HG02623 (cell line): Measurements from ENCODE around the gene PUS3.

Experiments
- ATAC-seq: cut with Tn5 transposase; IDR thresholded peaks from one replicate; pipeline ENCODE4 v1.9.1; 2021; ENCODE audit warnings: moderate library complexity; ENCODE audit not compliant: unreplicated experiment

PUS3 gene

DNA sequence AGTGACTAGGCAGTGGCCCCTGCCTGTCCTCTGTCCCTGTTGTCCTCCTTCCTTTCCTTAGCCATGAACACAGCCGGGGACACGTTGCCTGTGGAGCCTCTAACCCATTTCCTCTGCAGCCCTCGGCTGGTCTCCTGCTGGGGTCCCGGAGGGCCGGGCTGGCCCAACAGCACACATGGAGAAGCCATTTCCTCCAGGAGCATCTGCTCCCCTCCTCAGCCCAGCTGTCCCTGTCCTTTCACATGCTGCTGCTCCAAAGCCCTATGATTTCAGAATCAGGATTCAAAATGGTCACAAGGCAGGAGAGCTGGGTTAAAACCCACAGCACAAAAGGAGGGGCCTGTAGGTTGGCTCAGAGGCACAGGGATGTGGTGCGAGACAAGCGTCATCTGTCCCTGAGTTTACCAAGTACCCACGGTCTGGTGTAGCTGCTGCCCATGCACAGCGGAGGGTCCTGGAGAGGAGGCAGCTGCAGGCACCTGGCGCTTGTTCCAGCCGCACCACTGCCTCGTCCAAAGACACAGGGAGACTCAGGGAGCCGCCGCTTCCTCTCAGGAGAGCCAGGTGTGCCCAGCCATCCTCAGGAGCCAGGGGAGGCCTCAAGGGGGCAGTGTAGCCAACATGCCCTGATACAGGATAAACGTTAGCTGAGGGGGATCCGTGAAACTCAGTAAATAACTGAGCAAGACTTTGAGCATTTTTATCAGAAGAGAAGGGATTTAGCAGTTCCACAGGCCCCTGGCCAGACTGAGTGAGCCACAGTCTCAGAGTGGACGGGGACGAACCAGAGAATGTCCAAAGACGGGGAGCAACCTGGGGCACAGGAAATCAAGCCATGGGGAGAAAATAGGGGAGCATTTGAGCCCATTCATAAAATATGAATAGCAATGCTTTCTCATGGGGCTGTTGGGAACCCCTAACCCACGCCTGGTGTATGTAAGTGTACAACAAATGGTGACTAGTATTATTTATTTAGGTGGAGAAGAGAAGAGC, 38.9 kb upstream of the PUS3 start:
- ATAC-seq, result no peak

DNA sequence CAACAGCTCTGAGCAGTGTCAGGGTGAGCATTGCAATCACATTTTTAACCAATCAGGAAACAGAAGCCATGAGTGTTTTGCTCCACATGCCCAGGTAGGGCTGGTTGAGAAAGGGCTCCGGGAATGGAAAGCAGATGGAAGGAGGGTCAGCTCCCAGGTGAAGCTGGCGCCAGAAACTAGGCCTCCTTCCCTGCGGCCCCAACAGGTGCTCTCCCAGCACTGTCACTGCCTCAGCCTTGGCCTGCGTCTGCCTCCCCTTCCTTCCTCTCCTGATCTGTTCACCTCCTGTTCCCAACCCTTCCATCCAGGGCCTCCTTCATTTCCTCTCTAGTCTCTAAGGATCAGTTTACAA, 38.2 kb upstream of the PUS3 start:
- no peak for ATAC-seq

DNA sequence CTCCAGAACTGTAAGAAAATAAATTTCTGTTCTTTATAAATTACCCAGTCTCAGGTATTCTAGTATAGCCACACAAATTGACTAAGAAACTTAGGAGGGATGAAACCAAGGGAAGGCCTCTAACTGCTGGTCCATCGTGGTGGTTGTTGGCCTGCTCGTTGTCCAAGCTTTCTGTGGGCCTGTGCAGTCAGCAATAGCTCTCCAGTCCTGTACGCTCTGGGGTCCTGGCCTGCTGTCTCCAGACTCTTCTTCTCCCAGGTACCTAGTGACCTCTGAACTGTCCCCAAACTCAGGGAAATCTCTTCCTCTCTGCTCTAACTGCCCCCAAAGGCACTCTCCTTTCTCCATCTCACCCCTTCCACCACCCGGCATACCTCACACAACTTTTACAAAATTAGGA, 37.1 kb upstream of the PUS3 start:
- no peak for ATAC-seq

DNA sequence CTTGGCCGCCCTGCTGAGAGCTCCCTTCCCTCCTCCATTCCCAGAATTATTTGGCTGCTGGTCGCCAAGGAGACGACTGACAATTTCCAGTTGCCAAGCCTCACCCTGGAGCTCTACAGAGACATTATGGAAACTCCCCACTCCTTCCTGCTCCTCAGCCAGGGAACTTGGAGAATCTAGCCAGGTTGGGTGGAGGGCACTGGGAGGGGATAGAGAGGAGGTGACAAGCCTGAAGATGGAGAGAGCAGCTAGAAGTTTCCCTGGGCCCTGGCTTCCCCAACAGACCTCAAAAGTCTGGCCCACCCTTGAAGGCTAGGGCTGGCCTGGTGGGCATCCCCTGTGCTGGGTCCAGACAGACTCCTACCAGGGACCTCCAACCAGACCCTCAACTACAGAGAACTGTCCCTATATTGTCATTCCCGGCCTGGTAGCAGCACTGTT, 36.1 kb upstream of the PUS3 start:
- no peak for ATAC-seq

DNA sequence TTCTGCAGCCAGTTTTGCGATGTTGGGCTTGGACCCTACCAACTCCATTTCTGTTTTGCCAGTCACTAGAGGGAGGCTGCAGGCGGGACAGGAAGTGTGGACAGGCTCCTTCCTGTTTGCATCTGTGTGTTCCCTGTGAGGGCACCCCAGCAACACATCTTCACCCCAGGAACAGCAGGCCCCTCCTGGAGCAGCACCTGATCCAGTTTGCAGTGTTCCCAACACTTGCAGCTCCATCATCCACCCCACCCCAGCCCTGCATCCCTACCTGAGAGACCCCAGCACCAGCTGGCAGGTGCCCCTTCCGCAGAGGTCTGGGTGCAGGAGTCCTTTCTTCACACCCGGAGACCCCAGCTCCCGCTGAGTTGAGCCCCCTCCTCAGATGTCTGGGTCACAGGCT, 35.4 kb upstream of the PUS3 start:
- no peak for ATAC-seq

DNA sequence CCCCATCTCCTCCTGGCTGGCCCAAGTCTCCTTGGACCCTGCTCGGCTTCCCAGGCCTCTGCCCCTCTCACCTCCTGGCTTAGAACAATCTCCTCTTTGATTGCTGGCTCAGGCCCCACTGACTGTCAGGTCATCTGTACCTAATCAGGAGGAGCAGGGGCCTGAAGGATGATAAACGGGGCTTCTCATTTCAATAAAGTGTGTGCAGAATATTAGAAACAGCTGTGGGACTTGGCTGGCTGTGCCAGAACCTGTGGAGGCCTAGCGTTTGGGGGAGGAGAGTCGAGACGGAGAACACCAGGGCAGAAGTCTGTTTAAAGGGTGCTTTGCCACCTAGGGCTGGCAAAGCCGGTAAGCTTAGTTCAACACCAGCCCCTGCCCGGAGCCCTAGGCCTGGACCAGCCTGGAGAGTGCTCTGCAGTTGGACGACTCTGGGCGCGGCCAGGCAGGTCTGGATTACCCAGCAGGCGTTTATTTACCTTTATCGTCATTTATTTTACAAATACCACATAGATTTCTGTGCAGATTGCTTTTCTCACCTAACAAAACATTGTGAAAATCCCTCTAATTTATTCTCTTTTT, 32.7 kb upstream of the PUS3 start:
- no peak for ATAC-seq

DNA sequence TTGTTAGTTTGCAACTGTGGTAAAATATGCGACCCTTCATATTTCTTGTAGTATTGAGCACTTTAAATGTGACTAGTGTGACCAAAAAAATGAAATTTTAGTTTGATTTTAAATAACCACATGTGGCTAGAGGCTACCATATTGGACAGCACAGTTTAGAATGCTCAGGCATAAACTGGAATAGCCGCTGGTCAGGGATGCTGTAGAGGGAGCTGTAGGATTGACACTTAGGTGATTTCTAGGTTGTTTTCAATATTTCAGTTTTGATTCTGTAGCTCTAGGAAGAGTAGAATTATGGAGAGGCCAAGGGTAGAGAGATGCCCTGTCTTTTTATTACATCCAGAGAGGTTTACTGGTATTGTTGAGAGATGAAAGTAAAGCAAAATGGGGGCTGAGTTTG, 32.0 kb upstream of the PUS3 start:
- no peak for ATAC-seq

DNA sequence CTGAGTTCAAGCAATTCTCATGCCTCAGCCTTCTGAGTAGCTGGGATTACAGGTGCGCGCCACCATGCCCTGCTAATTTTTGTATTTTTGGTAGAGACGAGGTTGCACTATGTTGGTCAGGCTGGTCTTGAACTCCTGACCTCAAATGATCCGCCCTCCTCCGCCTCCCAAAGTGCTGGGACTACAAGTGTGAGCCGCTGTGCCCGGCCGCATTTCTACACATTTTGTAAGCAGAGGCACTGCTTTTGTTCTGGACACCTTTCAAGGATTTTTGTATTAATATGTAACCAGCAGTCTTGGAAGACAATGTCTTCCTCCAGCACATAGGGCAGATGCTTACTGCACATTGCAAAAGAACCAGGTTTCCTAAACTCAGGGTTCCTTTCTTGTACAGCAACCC, 31.5 kb upstream of the PUS3 start:
- no peak for ATAC-seq

DNA sequence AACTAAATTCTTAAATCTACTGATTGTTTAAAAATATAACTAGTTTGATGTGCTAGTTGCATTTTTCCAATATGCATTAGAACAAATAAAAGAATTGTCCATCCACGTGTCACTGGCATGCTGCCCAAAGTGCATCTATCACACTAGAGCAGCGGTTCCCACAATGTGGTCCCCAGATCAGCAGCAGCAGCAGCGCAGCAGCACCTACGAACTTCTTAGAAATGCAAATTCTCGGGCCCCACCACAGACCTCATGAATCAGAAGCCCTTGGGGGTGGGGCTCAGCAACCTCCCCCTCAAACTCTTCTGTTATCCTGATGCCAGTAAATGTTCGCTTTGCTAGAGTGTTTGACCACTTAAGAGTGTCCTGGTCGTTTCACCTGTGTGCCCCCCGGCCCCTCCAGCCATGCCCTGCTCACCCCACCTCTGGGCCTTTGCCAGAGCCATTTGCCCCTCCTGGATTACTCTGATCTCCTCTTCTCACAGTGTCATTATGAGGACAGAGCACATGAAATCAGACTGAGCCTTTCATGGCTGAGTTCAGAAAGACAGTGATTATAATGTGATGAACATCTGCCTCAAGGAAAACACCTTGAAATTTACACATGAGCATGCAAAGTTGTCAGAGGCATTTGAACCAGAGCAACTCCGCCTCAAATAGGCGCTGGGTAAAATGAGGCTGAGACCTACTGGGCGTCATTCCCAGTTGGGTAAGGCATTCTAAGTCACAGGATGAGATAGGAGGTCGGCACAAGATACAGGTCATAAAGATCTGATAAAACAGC, 30.2 kb upstream of the PUS3 start:
- ATAC-seq, result no peak

DNA sequence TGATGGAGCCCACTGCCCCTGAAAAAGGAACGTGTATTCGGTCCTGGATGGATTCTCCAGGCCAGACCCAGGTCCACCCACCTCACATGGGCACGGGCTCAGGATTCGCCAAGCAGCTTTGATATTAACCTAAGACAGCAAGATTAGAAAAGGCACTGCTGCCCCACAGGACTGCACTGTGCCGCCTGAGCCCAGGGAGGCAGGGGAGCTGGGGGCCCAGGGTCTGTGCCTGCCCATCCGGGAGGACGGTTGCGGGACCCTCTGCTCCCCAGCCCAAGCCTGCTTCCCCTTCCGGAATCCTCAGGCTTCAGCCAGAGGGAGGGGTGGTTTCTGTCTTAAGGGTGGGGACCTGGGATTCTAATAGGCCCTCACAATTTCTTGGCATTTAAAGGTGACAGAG, 29.3 kb upstream of the PUS3 start:
- ATAC-seq, result no peak

DNA sequence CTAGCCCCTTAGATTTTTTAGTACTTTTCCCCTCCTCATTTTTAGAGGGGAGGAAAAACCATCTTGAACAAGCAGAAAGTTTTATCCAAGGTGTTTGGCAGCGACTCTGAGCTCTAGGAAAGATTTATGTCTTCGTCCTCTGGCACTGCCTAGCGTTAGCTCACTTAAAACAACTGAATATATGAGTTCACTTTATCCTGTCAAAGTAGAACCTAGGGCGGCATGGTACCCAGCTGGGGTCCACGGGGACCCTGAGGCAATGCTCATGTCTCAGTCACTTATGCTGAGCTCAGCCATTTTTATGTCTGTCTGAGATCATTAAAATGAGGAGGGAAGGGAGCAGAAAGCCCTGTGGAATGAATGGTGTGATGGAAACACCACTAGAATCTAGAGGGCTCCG, 28.7 kb upstream of the PUS3 start:
- no peak for ATAC-seq

DNA sequence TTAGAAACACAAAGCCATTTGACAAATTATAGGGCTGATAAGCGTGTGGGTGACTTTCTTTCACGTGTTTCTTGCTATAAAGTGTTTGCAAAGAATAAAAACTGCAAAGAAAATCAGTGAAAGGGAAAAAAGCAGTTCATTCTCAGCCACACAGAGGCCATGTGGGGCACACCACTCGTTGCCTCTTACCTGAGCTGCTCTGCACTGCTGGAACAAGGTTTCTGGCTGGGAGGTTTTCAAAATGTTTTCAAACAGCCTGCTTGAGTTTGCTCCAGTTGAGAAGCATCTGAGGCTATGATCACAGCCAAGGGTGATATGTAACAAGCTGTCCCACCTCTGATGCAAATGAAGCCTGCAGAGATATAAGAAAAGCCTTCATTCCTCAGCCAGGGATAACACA, 28.1 kb upstream of the PUS3 start:
- no peak for ATAC-seq

DNA sequence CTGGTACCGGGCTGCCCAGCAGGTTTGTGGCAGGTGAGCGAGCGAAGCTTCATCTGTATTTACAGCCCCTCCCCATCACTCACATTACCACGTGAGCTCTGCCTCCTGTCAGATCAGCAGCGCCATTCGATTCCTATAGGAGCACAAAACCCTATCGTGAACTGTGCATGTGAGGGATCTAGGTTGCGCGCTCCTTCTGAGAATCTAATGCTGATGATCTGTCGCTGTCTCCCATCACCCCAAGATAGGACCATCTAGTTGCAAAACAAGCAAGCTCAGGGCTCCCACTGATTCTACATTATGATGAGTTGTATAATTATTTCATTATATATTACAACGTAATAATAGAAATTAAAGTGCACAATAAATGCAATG, 27.1 kb upstream of the PUS3 start:
- no peak for ATAC-seq

DNA sequence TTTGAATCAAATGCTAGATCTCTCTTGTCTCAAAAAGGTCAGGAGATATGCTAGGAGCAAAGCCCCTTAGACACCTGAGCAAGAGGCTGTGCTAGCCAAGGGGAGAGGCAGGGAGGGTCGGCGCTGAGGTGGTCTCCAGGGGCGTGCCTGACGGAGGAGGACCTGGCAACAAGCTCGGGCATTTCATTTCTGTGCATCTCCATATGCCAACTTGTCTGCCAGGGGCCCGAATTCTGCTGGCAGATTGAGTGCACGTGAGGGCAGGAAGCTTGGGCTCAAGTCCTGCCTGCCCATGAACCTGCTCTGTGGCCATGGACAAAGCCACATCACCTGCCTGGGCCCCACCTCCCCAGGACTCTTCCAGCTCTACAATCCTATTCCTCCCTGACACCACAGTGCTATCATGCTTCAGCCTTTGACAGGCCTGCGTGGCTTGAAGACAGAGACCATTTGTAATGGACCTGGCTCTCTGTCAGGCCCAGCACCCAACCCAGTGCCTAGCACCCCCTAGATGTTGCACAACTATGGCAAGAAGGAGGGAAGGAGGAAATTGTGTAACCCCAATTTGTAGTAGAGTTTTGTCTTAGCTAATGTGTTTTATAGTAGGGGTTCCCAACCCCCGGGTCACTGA, 26.6 kb upstream of the PUS3 start:
- ATAC-seq, result no peak

DNA sequence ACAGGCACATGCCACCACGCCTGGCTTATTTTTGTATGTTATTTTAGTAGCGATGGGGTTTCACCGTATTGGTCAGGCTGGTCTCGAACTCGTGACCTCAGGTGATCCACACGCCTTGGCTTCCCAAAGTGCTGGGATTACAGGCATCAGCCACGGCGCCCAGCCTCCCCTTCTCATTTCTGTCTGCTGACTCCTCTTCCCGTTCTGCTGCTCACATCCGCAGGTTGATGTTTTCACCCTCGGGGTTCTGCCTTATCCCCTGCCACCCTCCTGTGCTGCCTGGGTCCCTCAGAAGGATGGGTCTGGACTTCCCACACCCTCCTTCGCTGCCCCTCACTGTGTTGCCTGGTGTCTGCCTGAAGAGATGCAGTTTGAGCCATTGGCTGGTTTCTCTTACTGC, 23.7 kb upstream of the PUS3 start:
- ATAC-seq, result no peak

DNA sequence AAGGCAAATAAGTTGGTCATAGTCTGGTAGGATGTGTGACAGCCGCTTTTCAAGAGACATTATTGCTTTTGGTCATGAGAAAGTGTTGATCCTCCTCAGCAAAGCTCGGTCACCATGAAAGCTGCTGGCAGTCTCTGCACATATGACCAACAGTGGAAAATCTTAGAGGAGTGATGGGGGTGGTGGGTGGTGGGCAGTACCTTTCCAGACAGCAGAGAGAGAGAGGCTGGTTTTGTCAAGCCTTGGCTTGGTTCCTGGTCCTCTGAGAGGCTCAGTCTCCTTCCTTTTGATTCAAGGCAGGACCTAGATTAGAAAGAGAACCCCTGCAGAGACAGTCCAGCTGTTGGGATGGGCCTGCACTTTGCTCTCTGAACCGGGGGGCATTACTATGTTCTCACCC, 22.8 kb upstream of the PUS3 start:
- no peak for ATAC-seq

DNA sequence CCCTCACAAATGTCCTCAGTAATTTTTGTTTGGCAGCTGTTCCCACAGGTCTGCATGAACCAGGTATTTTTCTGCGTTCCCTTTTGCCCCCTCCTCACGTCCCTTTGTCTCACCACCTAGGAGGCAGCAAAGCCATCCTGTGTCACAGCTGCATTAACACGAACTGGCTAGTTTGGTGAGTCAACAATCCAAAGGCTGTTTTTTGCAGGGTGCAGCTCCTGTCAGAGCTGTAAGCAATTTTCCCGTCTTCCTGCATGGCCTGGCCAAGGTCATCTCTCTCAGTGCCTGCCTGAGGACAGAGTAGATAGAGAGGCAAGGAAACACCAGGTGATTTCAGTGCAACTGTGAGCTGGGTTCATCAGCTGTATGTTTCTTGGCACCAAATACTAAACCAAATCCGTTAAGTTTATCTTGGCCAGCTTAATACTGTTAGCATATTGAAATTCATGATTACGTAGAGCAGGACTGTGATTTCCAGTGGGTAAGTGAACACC, 22.3 kb upstream of the PUS3 start:
- ATAC-seq, result no peak

DNA sequence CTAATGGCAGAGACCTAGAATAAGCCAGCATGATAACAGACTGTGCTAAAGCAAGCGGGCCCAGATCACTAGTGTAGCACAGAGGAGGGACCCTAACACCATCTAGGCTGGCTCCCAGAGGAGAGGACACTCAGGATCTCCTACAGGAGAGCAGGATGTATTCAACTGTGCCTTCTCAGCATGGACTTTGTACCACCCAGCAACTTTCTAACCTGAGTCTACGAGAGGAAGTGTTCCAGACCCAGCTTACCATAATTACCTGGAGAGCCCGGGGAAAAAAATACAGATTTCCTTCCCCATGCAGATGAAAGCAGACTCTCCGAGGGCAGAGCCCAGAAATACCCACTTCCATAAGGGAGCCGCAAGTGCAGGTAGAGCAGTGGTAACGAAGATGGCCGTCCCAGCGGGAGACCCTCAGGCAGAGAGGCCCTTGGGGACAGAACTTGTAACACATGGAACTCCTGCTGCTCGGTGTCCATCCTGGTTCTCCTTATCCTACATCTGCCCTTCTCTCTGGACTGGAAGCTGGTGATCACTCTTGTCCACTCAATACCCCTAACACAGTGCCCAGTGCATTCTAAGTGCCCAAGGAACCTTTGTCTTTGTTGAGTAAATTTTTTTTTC, 21.5 kb upstream of the PUS3 start:
- no peak for ATAC-seq

DNA sequence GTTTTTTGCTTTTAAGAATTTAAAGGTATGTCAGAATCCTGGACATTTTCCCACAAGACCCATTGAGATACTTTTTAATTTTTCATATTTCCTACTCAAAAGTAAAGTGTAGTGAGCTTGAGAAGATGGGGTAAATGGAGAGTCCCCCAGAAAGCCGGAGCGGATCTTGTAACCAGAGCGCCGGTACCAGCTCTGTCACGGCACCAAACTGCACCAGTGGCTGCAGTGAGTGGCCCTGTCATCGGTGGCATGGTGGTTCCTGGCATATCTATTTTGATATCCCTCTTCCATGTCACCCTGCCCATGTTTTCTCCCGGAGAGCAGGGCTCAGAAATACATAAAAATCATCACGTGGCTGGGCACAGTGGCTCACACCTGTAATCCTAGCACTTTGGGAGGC, 20.6 kb upstream of the PUS3 start:
- ATAC-seq, result no peak

DNA sequence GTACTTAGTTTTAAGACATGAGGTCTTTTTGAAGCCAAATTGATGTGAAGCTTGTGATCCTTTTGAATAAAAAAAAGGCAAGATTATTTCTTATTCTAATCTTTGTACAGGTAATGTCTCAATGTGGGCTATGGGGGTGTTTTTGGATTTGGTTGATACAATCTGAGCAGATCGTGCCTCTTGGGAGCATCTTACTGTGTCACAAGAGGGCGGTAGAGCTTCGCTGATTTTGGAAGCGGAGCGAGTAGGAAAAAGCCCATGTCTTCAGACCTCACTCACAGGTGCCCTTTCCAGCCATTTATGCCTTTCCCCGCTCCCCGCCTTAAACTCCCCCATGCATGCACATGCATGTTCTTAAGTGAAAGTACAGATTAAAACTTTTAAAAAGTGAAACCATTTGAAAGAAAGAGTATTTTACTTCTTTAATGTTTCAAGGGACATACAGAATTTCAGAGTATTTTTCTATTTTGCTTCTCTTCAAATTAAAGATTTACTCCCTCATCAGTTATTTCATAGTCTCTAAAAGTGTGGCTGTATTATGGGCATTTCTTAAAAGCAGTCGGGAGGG, 20.1 kb upstream of the PUS3 start:
- ATAC-seq, result peak; percentile 55
